Loucy (cell line): ENCODE results near the gene SALL3.

ENCODE experiments used
- CTCF ChIP-seq: fragments of 200-600 bp; sonication (generic); conservative IDR thresholded peaks from 2 replicates; pipeline ENCODE4 v1.5.1; 2014; ENCODE audit warnings: mild to moderate bottlenecking, antibody characterized with exemption, low read length
- EZH2phosphoT487 ChIP-seq: fragments of 200-600 bp; IDR thresholded peaks from 2 replicates; pipeline ENCODE4 v1.6.1; 2018; ENCODE audit warnings: antibody characterized with exemption, mild to moderate bottlenecking, moderate library complexity, borderline replicate concordance

GRCh38 chr18:78932281-78932680 is 47.3 kb upstream of the SALL3 start:
- TF ChIP-seq CTCF (no peak), EZH2phosphoT487 (no peak)
